A673 (cell line): ENCODE results near the gene IL1RAPL1. TPM values are rescaled to one million over a fixed set of nuclear protein-coding genes. Genes with fewer than 3 reads are reported as not detected.

Experiments
- BruUV-seq: library from RNA; stranded (reverse); fragments of 400-500 nt; replicated peaks from 2 replicates; lab custom pipeline; 2021; lab: Mats Ljungman, UMichigan
- CTCF ChIA-PET: fragments of 300-600 bp; sonication (Branson Sonifier 250); formaldehyde crosslinking; loops from one replicate; lab custom pipeline; 2022; ENCODE audit warnings: antibody characterized with exemption; lab: Charles Lee
- POLR2A ChIA-PET: fragments of 300-600 bp; sonication (Branson Sonifier 250); formaldehyde crosslinking; loops from one replicate; lab custom pipeline; 2022; ENCODE audit warnings: antibody characterized with exemption; ENCODE audit not compliant: low non-redundant PET; lab: Charles Lee
- DNase-seq: peaks from one replicate; pipeline ENCODE4 v3.0.0-alpha.2; 2015; ENCODE audit warnings: low spot score
- H3K27ac ChIP-seq: fragments of 200-600 bp; sonication (generic); 2 replicates; pipeline ENCODE4 v1.5.1; 2016; ENCODE audit warnings: mixed run types, low read depth, mild to moderate bottlenecking, mixed read lengths, antibody characterized with exemption, low read length; ENCODE audit not compliant: poor library complexity, severe bottlenecking
- H3K27me3 ChIP-seq: fragments of 200-600 bp; sonication (generic); replicated peaks from 2 replicates; pipeline ENCODE4 v1.6.1; 2017; ENCODE audit warnings: mixed run types, low read depth, mild to moderate bottlenecking, mixed read lengths, antibody characterized with exemption, low read length; ENCODE audit not compliant: insufficient read depth, poor library complexity
- H3K36me3 ChIP-seq: fragments of 200-600 bp; sonication (generic); 2 replicates; pipeline ENCODE4 v1.6.1; 2016; ENCODE audit warnings: mixed run types, mild to moderate bottlenecking, mixed read lengths, antibody characterized with exemption, low read length; ENCODE audit not compliant: insufficient read depth, poor library complexity, severe bottlenecking
- H3K4me1 ChIP-seq: fragments of 200-600 bp; sonication (generic); 2 replicates; pipeline ENCODE4 v1.6.1; 2017; ENCODE audit warnings: mixed run types, mild to moderate bottlenecking, mixed read lengths, antibody characterized with exemption, low read length; ENCODE audit not compliant: insufficient read depth, poor library complexity, severe bottlenecking
- H3K4me3 ChIP-seq: fragments of 200-600 bp; sonication (generic); 2 replicates; pipeline ENCODE4 v1.5.1; 2016; ENCODE audit warnings: low read depth, mixed run types, mild to moderate bottlenecking, mixed read lengths, low read length; ENCODE audit not compliant: poor library complexity, severe bottlenecking
- H3K9me3 ChIP-seq: fragments of 200-600 bp; sonication (generic); 2 replicates; pipeline ENCODE4 v1.6.1; 2016; ENCODE audit warnings: mixed run types, low read depth, mild to moderate bottlenecking, mixed read lengths, antibody characterized with exemption, low read length; ENCODE audit not compliant: poor library complexity, severe bottlenecking
- EZH2 ChIP-seq: fragments of 200-600 bp; sonication (generic); IDR thresholded peaks from 2 replicates; pipeline ENCODE4 v1.6.1; 2017; ENCODE audit warnings: borderline replicate concordance, low read depth, mild to moderate bottlenecking, mixed read lengths, antibody characterized with exemption, low read length; ENCODE audit not compliant: poor library complexity, severe bottlenecking
- intact Hi-C: fragments of 100-400 bp; cut with micrococcal nuclease; formaldehyde crosslinking; loops from one replicate; pipeline ENCODE4 v1.10.0; 2022; ENCODE audit not compliant: unreplicated experiment
- total RNA-seq: library from RNA; stranded (reverse); gene quantifications from 2 replicates; pipeline ENCODE4 v1.2.3, GENCODE V29; 2021
- TF ChIP-seq, protein P1 (sequence below): fragments of 300-800, 200-600 bp; sonication (generic); conservative IDR thresholded peaks from 2 replicates; pipeline ENCODE4 v1.5.1; 2017; ENCODE audit warnings: low read depth, mild to moderate bottlenecking, antibody characterized with exemption, low read length, moderate library complexity, mixed read lengths

IL1RAPL1 gene
- total RNA-seq, 1 experiment from 2014 or later = 0.21 TPM

DNA sequence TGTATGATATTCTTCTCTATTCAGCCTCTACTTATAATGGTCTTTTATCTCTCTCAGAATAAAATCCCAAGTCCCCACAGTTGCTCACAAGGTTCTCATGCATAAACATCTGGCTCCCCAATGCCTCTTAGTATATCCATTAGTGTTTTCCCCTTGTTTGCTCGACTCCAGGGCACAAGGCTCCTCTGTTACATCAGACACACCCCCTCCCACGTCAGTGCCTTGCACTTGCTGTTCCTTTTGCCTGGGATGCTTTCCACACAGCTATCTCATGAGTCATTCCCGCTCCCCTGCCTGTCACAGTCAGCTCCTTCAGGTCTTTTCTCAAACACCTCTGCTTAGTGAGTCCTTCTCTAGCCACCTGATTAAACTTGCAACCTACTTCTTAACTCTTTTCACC is 260.2 kb downstream of the IL1RAPL1 start:
- no peaks in the 10 kb centered on the region for H3K9me3 ChIP-seq
- DNase-seq = no peak
- no peaks in the 10 kb centered on the region for H3K36me3 ChIP-seq
- BruUV-seq = no TSS peak
- intact Hi-C loops = no loop called here
- CTCF ChIA-PET = no interaction called here
- no peak overlapping the region for H3K27ac ChIP-seq
- H3K27me3 ChIP-seq = no peaks in the 10 kb centered on the region
- no peak overlapping the region for H3K4me3 ChIP-seq
- TF ChIP-seq EZH2 = no peak
- TF ChIP-seq, protein P1, sequence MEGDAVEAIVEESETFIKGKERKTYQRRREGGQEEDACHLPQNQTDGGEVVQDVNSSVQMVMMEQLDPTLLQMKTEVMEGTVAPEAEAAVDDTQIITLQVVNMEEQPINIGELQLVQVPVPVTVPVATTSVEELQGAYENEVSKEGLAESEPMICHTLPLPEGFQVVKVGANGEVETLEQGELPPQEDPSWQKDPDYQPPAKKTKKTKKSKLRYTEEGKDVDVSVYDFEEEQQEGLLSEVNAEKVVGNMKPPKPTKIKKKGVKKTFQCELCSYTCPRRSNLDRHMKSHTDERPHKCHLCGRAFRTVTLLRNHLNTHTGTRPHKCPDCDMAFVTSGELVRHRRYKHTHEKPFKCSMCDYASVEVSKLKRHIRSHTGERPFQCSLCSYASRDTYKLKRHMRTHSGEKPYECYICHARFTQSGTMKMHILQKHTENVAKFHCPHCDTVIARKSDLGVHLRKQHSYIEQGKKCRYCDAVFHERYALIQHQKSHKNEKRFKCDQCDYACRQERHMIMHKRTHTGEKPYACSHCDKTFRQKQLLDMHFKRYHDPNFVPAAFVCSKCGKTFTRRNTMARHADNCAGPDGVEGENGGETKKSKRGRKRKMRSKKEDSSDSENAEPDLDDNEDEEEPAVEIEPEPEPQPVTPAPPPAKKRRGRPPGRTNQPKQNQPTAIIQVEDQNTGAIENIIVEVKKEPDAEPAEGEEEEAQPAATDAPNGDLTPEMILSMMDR = no peak
- POLR2A ChIA-PET = no interaction called here
- H3K4me1 ChIP-seq = no peaks in the 10 kb centered on the region

DNA sequence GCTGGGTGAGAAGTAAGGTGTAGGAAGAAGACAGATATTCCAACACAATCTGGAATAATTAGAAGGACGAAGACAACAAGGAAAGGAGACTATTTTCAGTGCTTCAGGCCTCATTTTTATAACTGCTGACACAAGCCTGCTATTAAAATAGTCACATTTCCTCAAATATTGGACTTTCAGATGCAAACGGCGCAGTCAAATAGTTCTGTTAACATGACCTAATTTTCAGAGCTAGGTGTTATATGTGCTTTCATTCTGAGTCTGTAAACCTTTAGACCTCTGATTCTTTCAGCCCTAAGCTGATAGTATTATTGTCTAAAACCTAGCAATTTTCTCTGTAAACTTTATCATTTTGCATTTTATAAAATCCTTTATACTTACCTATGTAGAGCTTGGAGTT is 261.5 kb downstream of the IL1RAPL1 start:
- POLR2A ChIA-PET = no interaction called here
- Histone ChIP-seq H3K9me3 (no peaks in the 10 kb centered on the region), H3K27ac (no peak overlapping the region), H3K4me3 (no peak overlapping the region), H3K4me1 (no peaks in the 10 kb centered on the region), H3K36me3 (no peaks in the 10 kb centered on the region), H3K27me3 (no peaks in the 10 kb centered on the region)
- intact Hi-C loops = no loop called here
- no peak for DNase-seq
- CTCF ChIA-PET = no interaction called here
- TF ChIP-seq, protein P1 = no peak
- no peak for TF ChIP-seq EZH2
- no TSS peak for BruUV-seq

DNA sequence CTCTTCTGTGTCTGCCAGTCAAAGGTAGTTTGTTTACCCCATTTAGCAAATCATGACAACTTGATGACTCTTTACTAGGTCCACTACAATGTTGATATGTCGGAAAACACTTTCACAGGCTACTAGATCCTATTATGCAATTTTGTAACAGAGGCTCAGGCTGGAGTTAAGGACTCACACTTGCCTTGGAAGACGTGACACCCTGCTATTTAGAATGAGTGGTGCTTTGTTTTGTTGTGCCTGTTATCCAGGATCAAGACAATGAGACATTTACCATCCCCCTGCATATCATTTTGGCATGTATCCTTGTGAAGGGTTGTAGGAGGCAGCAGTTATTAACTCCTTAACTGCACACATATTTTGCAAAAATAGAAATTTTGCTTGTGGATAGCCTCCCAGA is 263.7 kb downstream of the IL1RAPL1 start:
- intact Hi-C loops = no loop called here
- H3K27me3 ChIP-seq = no peaks in the 10 kb centered on the region
- CTCF ChIA-PET = no interaction called here
- H3K27ac ChIP-seq = no peak overlapping the region
- no peaks in the 10 kb centered on the region for H3K36me3 ChIP-seq
- TF ChIP-seq EZH2 = no peak
- TF ChIP-seq, protein P1 = no peak
- H3K9me3 ChIP-seq = no peaks in the 10 kb centered on the region
- no TSS peak for BruUV-seq
- H3K4me1 ChIP-seq = no peaks in the 10 kb centered on the region
- DNase-seq = no peak
- H3K4me3 ChIP-seq = no peak overlapping the region
- POLR2A ChIA-PET = no interaction called here
